GM12878 (cell line): Measurements from ENCODE around the gene NMNAT3. TPM values are rescaled to one million over a fixed set of nuclear protein-coding genes. Genes with fewer than 3 reads are reported as not detected.

Experiments used
- ATAC-seq: fragments of 200-7000 bp; cut with Tn5 transposase; 3 replicates; pipeline ENCODE4 v1.9.1; 2020; ENCODE audit warnings: mild to moderate bottlenecking, moderate library complexity
- BruUV-seq: library from RNA; stranded (reverse); fragments of 400-500 nt; replicated peaks from 2 replicates; lab custom pipeline; 2021; lab: Mats Ljungman, UMichigan
- CTCF ChIA-PET: fragments of 300-600 bp; sonication (Branson Sonifier 250); formaldehyde crosslinking; extraction: SDS; loops from one replicate; lab custom pipeline; 2021; ENCODE audit warnings: inconsistent platforms; lab: Yijun Ruan, JAX
- POLR2A ChIA-PET: fragments of 350-600 bp; formaldehyde crosslinking; extraction: SDS; loops from one replicate; lab custom pipeline; 2021; ENCODE audit warnings: inconsistent platforms; lab: Charles Lee
- RAD21 ChIA-PET: fragments of 300-600 bp; sonication (Branson Sonifier 250); formaldehyde crosslinking; loops from one replicate; lab custom pipeline; 2023; ENCODE audit warnings: antibody characterized with exemption; ENCODE audit not compliant: unreplicated experiment; lab: Charles Lee
- SMC1A ChIA-PET: fragments of 300-600 bp; sonication (Branson Sonifier 250); formaldehyde crosslinking; loops from one replicate; lab custom pipeline; 2023; ENCODE audit not compliant: unreplicated experiment, uncharacterized antibody; lab: Charles Lee
- DNase-seq: peaks from one replicate; pipeline ENCODE4 v3.0.0-alpha.2; 2011; ENCODE audit warnings: low read depth, low spot score
- FAIRE-seq: peaks from 3 replicates; lab custom pipeline; 2011; peaks lifted over from hg19 to GRCh38; lab: Jason Lieb, UNC
- H2AFZ ChIP-seq: 2 replicates; pipeline ENCODE4 v1.6.0; 2011; ENCODE audit warnings: low read depth, low read length, control low read depth; ENCODE audit not compliant: control insufficient read depth
- H3K27ac ChIP-seq: 2 replicates; pipeline ENCODE4 v1.5.1; 2011; ENCODE audit warnings: control low read depth; ENCODE audit not compliant: control insufficient read depth, insufficient read depth
- H3K27me3 ChIP-seq, 2 experiments: replicated peaks in 1 of 2; 2 replicates each; pipeline versions ENCODE4 v1.6.0 to v1.6.1; 2011; ENCODE audit warnings: low read length in 1 of 2; ENCODE audit not compliant: control insufficient read depth in 2 of 2, insufficient read depth in 2 of 2
- H3K36me3 ChIP-seq, 2 experiments: 2 replicates each; pipeline ENCODE4 v1.5.1; 2011; ENCODE audit warnings: low read length in 1 of 2; ENCODE audit not compliant: control insufficient read depth in 2 of 2, insufficient read depth in 2 of 2
- H3K4me1 ChIP-seq: 2 replicates; pipeline ENCODE4 v1.6.1; 2011; ENCODE audit warnings: mild to moderate bottlenecking, low read length, moderate library complexity, mixed read lengths; ENCODE audit not compliant: control insufficient read depth, insufficient read depth
- H3K4me2 ChIP-seq: 2 replicates; pipeline ENCODE4 v1.6.0; 2011; ENCODE audit warnings: control low read depth; ENCODE audit not compliant: control insufficient read depth, insufficient read depth
- H3K4me3 ChIP-seq: fragments of 200-600 bp; sonication (generic); 2 replicates; pipeline ENCODE4 v1.5.1; 2016
- H3K79me2 ChIP-seq: 2 replicates; pipeline ENCODE4 v1.6.0; 2011; ENCODE audit warnings: low read length; ENCODE audit not compliant: control insufficient read depth, insufficient read depth
- H3K9ac ChIP-seq: 2 replicates; pipeline ENCODE4 v1.8.0; 2011; ENCODE audit warnings: low read length, control low read depth, mixed read lengths; ENCODE audit not compliant: control insufficient read depth, insufficient read depth
- H3K9me3 ChIP-seq: replicated peaks from 3 replicates; pipeline ENCODE4 v1.5.1; 2011; ENCODE audit warnings: mild to moderate bottlenecking, low read length; ENCODE audit not compliant: control insufficient read depth, insufficient read depth
- H4K20me1 ChIP-seq: 2 replicates; pipeline ENCODE4 v1.6.0; 2011; ENCODE audit not compliant: control insufficient read depth, insufficient read depth
- BCLAF1 ChIP-seq: fragments of 450-650 bp; IDR thresholded peaks from 2 replicates; pipeline ENCODE4 v1.6.1; 2017; ENCODE audit warnings: antibody characterized with exemption, mild to moderate bottlenecking, moderate library complexity
- BMI1 ChIP-seq: fragments of 450-650 bp; IDR thresholded peaks from 2 replicates; pipeline ENCODE4 v1.6.1; 2016; ENCODE audit warnings: mild to moderate bottlenecking, moderate library complexity, borderline replicate concordance
- ETV6 ChIP-seq, 2 experiments: fragments of 450-650 bp in 1 of 2; IDR thresholded peaks in 1 of 2; conservative IDR thresholded peaks in 1 of 2; 2 replicates each; pipeline ENCODE4 v1.6.1; 2014; ENCODE audit warnings: antibody characterized with exemption in 1 of 2, borderline replicate concordance in 1 of 2, low read depth in 1 of 2, mild to moderate bottlenecking in 1 of 2, moderate library complexity in 1 of 2
- GATAD2B ChIP-seq: fragments of 450-650 bp; conservative IDR thresholded peaks from 2 replicates; pipeline ENCODE4 v1.6.1; 2017; ENCODE audit warnings: low read depth, mild to moderate bottlenecking, moderate library complexity
- IKZF1 ChIP-seq: fragments of 450-650 bp; conservative IDR thresholded peaks from 2 replicates; pipeline ENCODE4 v1.6.1; 2017; ENCODE audit warnings: antibody characterized with exemption, mild to moderate bottlenecking
- LARP7 ChIP-seq: fragments of 450-650 bp; IDR thresholded peaks from 2 replicates; pipeline ENCODE4 v1.6.1; 2017; ENCODE audit warnings: mild to moderate bottlenecking
- MXI1 ChIP-seq: fragments of 150-350 bp; IDR thresholded peaks from 2 replicates; pipeline ENCODE4 v1.6.1; 2011; ENCODE audit warnings: low read depth, mild to moderate bottlenecking, inconsistent platforms, low read length, improper control_type of control experiment
- MYC ChIP-seq: IDR thresholded peaks from 2 replicates; pipeline ENCODE4 v1.6.1; 2011; ENCODE audit warnings: mild to moderate bottlenecking, low read length, moderate library complexity, inconsistent platforms; ENCODE audit not compliant: insufficient read depth, insufficient replicate concordance, insufficient read length, severe bottlenecking
- NFXL1 ChIP-seq: fragments of 450-650 bp; IDR thresholded peaks from 2 replicates; pipeline ENCODE4 v1.6.1; 2017; ENCODE audit warnings: antibody characterized with exemption, mild to moderate bottlenecking, borderline replicate concordance
- POLR2AphosphoS2 ChIP-seq: IDR thresholded peaks from 2 replicates; pipeline ENCODE4 v1.6.1; 2011; ENCODE audit warnings: low read depth, mild to moderate bottlenecking, low read length, improper control_type of control experiment, moderate library complexity
- POU2F2 ChIP-seq: IDR thresholded peaks from 3 replicates; pipeline ENCODE4 v1.6.1; 2011; ENCODE audit warnings: low read depth, mild to moderate bottlenecking, low read length, borderline replicate concordance
- RB1 ChIP-seq: fragments of 450-650 bp; formaldehyde crosslinking; IDR thresholded peaks from 2 replicates; pipeline ENCODE4 v1.6.1; 2017; ENCODE audit warnings: mild to moderate bottlenecking, borderline replicate concordance
- RBBP5 ChIP-seq: fragments of 200-600 bp; sonication (generic); conservative IDR thresholded peaks from 2 replicates; pipeline ENCODE4 v1.6.1; 2016
- SKIL ChIP-seq: fragments of 450-650 bp; IDR thresholded peaks from 2 replicates; pipeline ENCODE4 v1.6.1; 2017; ENCODE audit warnings: mild to moderate bottlenecking, low read depth, inconsistent platforms; ENCODE audit not compliant: poor library complexity, severe bottlenecking
- SREBF2 ChIP-seq: IDR thresholded peaks from 2 replicates; pipeline ENCODE4 v1.6.1; 2012; ENCODE audit warnings: mild to moderate bottlenecking, low read length
- SRF ChIP-seq, 2 experiments: IDR thresholded peaks; 2 replicates each; pipeline ENCODE4 v1.6.1; 2011; ENCODE audit warnings: low read depth in 2 of 2, low read length in 2 of 2, mild to moderate bottlenecking in 1 of 2, moderate library complexity in 1 of 2
- STAT1 ChIP-seq: fragments of 450-650 bp; conservative IDR thresholded peaks from 2 replicates; pipeline ENCODE4 v1.6.1; 2014; ENCODE audit warnings: antibody characterized with exemption, mild to moderate bottlenecking
- WGBS: methylation state at CpG from one replicate; pipeline ENCODE4 v1.1.6; 2016; ENCODE audit warnings: low lambda C conversion rate; ENCODE audit not compliant: insufficient replicate concordance, insufficient coverage; ENCODE audit errors: missing lambda C conversion rate; 5-methylcytosine and 5-hydroxymethylcytosine counted together
- in situ Hi-C: fragments of 300-500 bp; cut with MboI; formaldehyde crosslinking; loops from 9 replicates; pipeline ENCODE4 v1.14.3; 2018; ENCODE audit warnings: mixed read lengths
- intact Hi-C: fragments of 100-400 bp; cut with micrococcal nuclease; formaldehyde crosslinking; loops from one replicate; pipeline ENCODE4 v1.14.2; 2022; ENCODE audit not compliant: unreplicated experiment
- polyA plus RNA-seq, 11 experiments: library from polyadenylated mRNA; depleted of rRNA in 4 of 11; unstranded in 6 of 11; stranded (reverse) in 5 of 11; fragments of >200 nt; fragmentation: Nextera tagmentation in 4 of 11; fragmentation: Illumina TruSeq in 1 of 11; extraction: Ambion mirVana in 4 of 11; extraction: Trizol in 1 of 11; gene quantifications; 1 replicate in 1 of 11; 2 replicates in 10 of 11; pipeline versions ENCODE4 v1.2.1 to v1.2.3, GENCODE V29; 2011 to 2016; ENCODE audit warnings: inconsistent platforms in 2 of 11, missing spikeins in 2 of 11, low read depth in 1 of 11
- total RNA-seq, 4 experiments: library from RNA; depleted of rRNA in 3 of 4; stranded (reverse); fragments of >200 nt in 3 of 4; fragmentation: Illumina TruSeq in 1 of 4; extraction: Trizol in 1 of 4; gene quantifications; 2 replicates each; pipeline versions ENCODE4 v1.2.1 to v1.2.3, GENCODE V29; 2013 to 2021

Gene NMNAT3
- total and polyA plus RNA-seq, 10 of the 15 experiments (the other 5 are each of a cell fraction or from before 2014, with no cell fraction given): under 0.01 to 0.92 (median 0.08) TPM; not detected in 4

- H4K20me1 ChIP-seq: no peaks in the 10 kb centered on the region
- no peaks in the 10 kb centered on the region for H3K79me2 ChIP-seq
- RAD21 ChIA-PET: no interaction called here
- SMC1A ChIA-PET: no interaction called here
- no peak overlapping the region for H3K4me3 ChIP-seq
- no peaks in the 10 kb centered on the region for H3K9me3 ChIP-seq
- H3K4me2 ChIP-seq: no peak overlapping the region
- no peaks in the 10 kb centered on the region for H3K27me3 ChIP-seq
- 49% methylated on average over 3 of the region's 3 CpGs for WGBS
- intact Hi-C loops: no loop called here
- no peak overlapping the region for H2AFZ ChIP-seq
- POLR2A ChIA-PET: no interaction called here
- CTCF ChIA-PET: no interaction called here
- ATAC-seq (no peak), FAIRE-seq (no peak), DNase-seq (no peak)
- in situ Hi-C loops: no loop called here
- no peaks in the 10 kb centered on the region for H3K36me3 ChIP-seq
- H3K27ac ChIP-seq: no peak overlapping the region
- BruUV-seq: no TSS peak
- H3K4me1 ChIP-seq: no peaks in the 10 kb centered on the region
- no peak overlapping the region for H3K9ac ChIP-seq
- TF ChIP-seq GATAD2B (no peak), BMI1 (no peak), MXI1 (no peak), BCLAF1 (no peak), RB1 (no peak), LARP7 (no peak), MYC (no peak), SREBF2 (no peak), RBBP5 (no peak), NFXL1 (no peak), STAT1 (no peak), POU2F2 (no peak), SKIL (no peak), IKZF1 (no peak), SRF (IDR thresholded peaks at IDR 0.05; ENCODE audit: low read depth in 2 of 2, low read length in 2 of 2) (no peak), POLR2AphosphoS2 (no peak), ETV6 (conservative IDR thresholded peaks at IDR 0.05 in 1 of 2, IDR thresholded peaks at IDR 0.05 in 1 of 2; ENCODE audit: borderline replicate concordance in 1 of 2, low read depth in 1 of 2) (no peak)
These were observed 40.6 kb upstream of the NMNAT3 start for GRCh38 chr3:139718415-139718814.
